Measurements from ENCODE around the gene XPR1. TPM values are rescaled to one million over a fixed set of nuclear protein-coding genes. Genes with fewer than 3 reads are reported as not detected.

The XPR1 gene
- total RNA-seq, 1 experiment from 2014 or later = 36.1 TPM

- Histone ChIP-seq H3K27ac (ENCODE audit: low read length) (no peak overlapping the region), H3K36me3 (ENCODE audit: control insufficient read depth, insufficient read depth, low read length) (no peaks in the 10 kb centered on the region), H3K4me3 (ENCODE audit: low read depth in 2 of 2, low read length in 2 of 2) (no peak overlapping the region), H3K4me1 (ENCODE audit: control insufficient read depth, insufficient read depth, low read length) (no peaks in the 10 kb centered on the region), H3K9me3 (ENCODE audit: control insufficient read depth, insufficient read depth, low read depth, low read length) (peaks cover 22% of the 10 kb centered on the region), H3K27me3 (ENCODE audit: control insufficient read depth, insufficient read depth, low read length) (no peaks in the 10 kb centered on the region)
- in situ Hi-C loops (cut with HindIII; ENCODE audit: low pct_unique_long_range_greater_than_20kb, low sequenced_read_pairs) (no loop called here), intact Hi-C loops (cut with micrococcal nuclease; ENCODE audit: unreplicated experiment) (no loop called here)
- TF ChIP-seq CTCF (IDR thresholded peaks at IDR 0.05) = no peak
- no peak for TF ChIP-seq POLR2AphosphoS5 (IDR thresholded peaks at IDR 0.05; ENCODE audit: low read depth, low read length)
- no peak for TF ChIP-seq TCF7L2 (IDR thresholded peaks at IDR 0.05; ENCODE audit: low read depth, low read length)
- no peak for TF ChIP-seq REST (IDR thresholded peaks at IDR 0.05; ENCODE audit: insufficient read depth in 1 of 2, low read depth in 2 of 2, low read length in 1 of 2)
- TF ChIP-seq SIN3A (IDR thresholded peaks at IDR 0.05; ENCODE audit: borderline replicate concordance, insufficient read depth, low read depth, low read length) = no peak
- CTCF ChIA-PET = no interaction called here
- DNase-seq (ENCODE audit: low read depth, low spot score) (no peak), ATAC-seq (no peak)
- POLR2A ChIA-PET = no interaction called here
- no TSS peak for BruUV-seq (replicated peaks)
These were observed 112.0 kb downstream of the XPR1 start for GRCh38 chr1:180743868-180744267.

- in situ Hi-C loops (cut with HindIII; ENCODE audit: low pct_unique_long_range_greater_than_20kb, low sequenced_read_pairs) (no loop called here), intact Hi-C loops (cut with micrococcal nuclease; ENCODE audit: unreplicated experiment) (no loop called here)
- Histone ChIP-seq H3K4me1 (ENCODE audit: control insufficient read depth, insufficient read depth, low read length) (no peaks in the 10 kb centered on the region), H3K27me3 (ENCODE audit: control insufficient read depth, insufficient read depth, low read length) (no peaks in the 10 kb centered on the region), H3K27ac (ENCODE audit: low read length) (no peak overlapping the region), H3K9me3 (ENCODE audit: control insufficient read depth, insufficient read depth, low read depth, low read length) (peaks cover 22% of the 10 kb centered on the region), H3K4me3 (ENCODE audit: low read depth in 2 of 2, low read length in 2 of 2) (no peak overlapping the region), H3K36me3 (ENCODE audit: control insufficient read depth, insufficient read depth, low read length) (no peaks in the 10 kb centered on the region)
- ATAC-seq (no peak), DNase-seq (ENCODE audit: low read depth, low spot score) (no peak)
- BruUV-seq (replicated peaks) = no TSS peak
- CTCF ChIA-PET = interaction anchor here (0.6 kb wide), 1 partner anchor 338 kb away, joined by 6 read pairs; no protein-coding TSS in a partner anchor
- POLR2A ChIA-PET = no interaction called here
- TF ChIP-seq CTCF (IDR thresholded peaks at IDR 0.05) (no peak), REST (IDR thresholded peaks at IDR 0.05; ENCODE audit: insufficient read depth in 1 of 2, low read depth in 2 of 2, low read length in 1 of 2) (no peak), TCF7L2 (IDR thresholded peaks at IDR 0.05; ENCODE audit: low read depth, low read length) (no peak), SIN3A (IDR thresholded peaks at IDR 0.05; ENCODE audit: borderline replicate concordance, insufficient read depth, low read depth, low read length) (no peak), POLR2AphosphoS5 (IDR thresholded peaks at IDR 0.05; ENCODE audit: low read depth, low read length) (no peak)
These were observed 113.3 kb downstream of the XPR1 start for GRCh38 chr1:180745098-180745497.
